GM12892 (cell line): ENCODE data around the gene LEKR1.

Experiments used
- POLR2A ChIP-seq: IDR thresholded peaks from 2 replicates; pipeline ENCODE4 v1.6.1; 2011; ENCODE audit warnings: low read depth, low read length, control low read depth
- POLR2AphosphoS5 ChIP-seq: IDR thresholded peaks from 2 replicates; pipeline ENCODE4 v1.6.1; 2011; ENCODE audit warnings: low read depth, low read length, control low read depth

DNA sequence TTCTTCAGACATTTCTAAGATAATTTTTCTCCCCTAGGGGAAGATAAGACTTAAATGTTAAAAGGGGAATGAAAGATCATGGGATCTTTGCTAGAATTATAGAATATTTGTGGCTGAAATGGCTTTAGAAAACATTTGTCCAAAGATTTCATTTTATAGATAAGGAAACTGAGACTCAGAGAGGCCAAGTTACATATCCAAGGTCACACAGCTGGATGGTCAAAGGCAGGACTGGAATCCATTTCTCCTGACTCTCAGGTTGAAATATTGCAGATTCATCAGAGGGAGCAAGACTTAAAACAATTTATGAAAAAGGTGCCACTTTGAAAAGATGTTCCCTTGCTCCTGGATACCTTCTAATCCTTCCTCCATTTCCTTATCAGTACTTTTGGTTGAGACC is 19.5 kb upstream of the LEKR1 start:
- TF ChIP-seq POLR2AphosphoS5: no peak
- TF ChIP-seq POLR2A: no peak
